GM10847 (cell line): ENCODE measurements around the gene TCF7L2.

Experiments
- POLR2A ChIP-seq: IDR thresholded peaks from 2 replicates; pipeline ENCODE4 v1.6.1; 2011; ENCODE audit not compliant: insufficient read length; ENCODE audit errors: extremely low read depth

TCF7L2 gene

DNA sequence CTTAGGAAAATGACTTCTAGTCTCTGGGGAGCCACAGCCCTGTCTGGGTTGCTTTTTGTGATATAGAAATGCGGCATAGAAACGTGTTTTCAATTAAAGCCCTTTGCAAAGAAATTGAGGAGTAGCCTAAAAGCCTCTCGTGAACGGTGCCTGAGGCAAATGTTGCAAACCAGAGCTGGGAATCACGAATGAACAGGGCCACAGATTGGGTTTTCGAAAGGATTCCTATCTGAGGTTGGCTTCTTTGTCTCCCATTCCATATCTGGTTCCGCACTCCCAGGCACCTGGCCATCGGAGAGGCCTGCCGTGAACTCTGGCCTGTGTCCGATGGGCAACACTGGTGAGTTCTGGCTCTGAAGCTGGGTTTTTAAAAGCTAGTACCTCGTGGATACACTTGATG, 221.6 kb downstream of the TCF7L2 start:
- TF ChIP-seq POLR2A: no peak

DNA sequence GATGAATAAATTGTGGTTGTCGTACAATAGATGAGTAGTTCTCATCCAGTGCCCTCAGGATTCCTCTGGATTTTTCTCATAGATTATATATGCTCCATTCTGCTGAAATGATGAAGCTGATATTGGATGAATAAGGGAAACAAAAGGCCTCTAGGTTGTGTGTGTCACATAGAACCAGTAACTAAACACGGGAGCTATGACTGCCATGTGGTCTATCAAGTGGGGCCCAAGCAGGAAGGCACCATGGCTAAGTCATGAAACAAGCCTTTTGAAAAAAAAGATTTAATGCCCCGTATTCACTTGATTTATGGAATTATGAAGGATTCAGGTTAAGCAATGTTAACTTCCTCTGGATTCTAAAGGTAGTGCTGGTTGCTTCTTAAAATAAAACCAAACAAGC, 225.1 kb downstream of the TCF7L2 start:
- no peak for TF ChIP-seq POLR2A

DNA sequence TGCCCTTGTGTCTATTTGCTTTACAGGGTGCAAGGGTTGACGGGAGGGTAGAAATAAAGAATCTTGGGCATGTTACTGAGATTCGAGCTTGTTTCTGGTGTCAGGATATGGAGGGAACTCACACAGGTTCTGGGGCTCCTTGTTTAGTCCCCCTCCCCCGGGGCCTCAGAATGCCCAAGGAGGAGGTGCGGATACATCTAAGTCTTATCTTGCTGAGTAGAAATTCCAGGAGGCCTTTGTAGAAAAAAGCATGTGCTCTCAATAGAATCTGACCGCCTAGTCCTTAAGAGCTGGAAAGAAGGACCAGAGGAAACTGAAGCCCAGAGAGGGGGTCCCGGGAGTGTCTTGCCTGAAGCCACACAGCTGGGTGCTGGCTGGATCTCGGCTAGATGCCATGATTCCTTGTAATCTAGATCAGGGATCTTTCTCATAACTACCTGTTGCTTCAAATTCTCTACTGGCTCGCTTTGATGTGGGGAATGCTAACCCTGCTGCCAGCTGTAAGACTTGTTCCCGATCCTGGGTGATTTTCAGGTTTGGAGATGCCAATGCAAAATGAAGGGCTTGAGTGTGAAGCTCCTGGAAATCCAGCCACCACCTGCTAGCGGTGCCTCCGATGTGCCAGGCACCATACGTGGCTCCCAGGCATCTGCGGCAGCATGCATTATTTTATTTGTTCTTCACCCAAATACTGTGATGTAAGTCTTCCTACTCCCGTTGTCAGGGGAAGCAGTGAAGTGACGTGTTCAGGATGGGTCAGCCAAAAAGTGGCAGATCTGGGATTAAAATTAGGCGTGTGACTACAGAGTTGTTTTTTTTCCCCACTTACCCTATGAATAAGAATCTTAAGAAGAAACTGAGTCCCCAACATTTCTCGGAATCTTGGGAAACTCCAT, 226.0 kb downstream of the TCF7L2 start:
- no peak for TF ChIP-seq POLR2A

DNA sequence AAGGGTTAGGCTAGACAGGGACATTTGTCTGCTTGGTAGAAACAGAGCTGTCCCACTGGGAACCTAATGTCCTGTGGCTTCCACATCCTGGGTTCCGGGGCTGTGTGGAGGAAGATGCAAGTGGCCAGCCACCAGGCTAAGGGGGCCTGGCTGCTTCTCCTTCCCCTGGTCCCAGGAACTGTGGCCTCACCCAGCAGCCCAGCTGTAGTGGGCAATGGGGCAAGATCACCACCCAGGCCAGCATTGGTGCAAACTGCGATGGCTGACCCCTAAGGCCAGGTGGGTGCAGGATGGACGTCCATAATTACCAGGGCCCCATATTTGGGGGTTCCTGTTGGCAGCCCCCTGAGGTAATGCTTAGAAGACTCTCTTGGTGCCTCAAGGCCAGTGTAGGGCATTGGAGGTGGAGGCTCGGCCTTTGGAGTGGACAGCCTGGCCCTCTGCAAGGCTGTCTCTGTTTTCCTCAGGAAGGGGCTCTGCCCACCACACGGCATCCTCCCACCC, 226.7 kb downstream of the TCF7L2 start:
- TF ChIP-seq POLR2A: no peak

DNA sequence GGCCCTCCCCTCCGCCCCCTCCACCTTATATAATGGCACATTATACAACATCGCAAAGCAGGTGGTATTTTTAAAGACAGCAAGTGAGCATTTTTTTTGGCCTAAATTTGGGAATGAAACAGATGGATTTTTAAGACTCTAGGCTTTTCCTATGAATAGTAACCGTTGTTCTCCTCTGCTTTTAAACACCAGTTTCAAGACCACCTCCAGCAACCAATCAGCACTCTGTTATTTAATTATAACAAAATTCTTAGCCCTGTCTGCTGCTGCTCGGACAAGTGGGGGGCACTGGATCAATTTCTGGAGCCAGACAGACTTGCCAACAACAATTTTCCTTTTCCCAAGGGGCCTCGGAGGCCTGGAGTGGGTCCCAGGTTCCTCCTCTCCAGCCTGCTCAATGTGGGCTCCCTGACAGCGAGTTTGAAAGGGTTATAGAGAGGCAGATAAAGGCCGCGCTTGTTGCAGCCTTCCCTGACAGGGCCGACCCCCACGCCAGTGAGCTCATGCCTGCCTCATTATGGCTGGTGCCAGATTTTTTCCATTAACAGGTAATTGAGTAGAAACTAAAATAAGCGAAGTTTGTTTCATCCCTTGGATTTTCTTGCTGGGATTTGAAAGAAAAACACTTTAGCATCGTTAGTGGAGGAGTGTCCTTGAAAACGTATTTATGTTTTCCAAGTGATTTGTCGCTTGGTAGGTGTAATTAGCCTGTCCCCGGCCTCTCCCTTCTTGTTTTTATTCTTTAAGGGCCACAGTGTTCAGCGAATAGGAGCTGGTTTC, 227.3 kb downstream of the TCF7L2 start:
- no peak for TF ChIP-seq POLR2A

DNA sequence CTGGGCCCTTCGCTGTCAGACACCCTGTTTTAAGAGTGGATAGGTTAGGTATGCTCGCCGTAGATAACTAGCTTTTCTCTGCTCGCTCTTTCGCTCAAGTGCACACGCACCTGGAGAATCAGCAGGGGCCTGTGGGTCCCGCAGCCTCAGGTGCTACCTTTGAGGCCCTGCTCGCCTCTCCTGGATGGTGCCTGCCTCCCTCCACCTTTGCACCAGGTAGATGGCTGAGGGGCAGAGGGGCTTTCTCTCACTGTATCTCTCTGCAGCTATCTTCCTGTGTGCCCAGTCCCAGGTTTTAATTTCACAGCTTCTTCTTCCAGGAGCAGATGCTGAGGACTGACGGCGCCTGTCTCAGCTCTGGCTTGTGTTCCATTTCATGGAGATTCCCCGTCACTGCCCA, 227.9 kb downstream of the TCF7L2 start:
- TF ChIP-seq POLR2A: no peak

DNA sequence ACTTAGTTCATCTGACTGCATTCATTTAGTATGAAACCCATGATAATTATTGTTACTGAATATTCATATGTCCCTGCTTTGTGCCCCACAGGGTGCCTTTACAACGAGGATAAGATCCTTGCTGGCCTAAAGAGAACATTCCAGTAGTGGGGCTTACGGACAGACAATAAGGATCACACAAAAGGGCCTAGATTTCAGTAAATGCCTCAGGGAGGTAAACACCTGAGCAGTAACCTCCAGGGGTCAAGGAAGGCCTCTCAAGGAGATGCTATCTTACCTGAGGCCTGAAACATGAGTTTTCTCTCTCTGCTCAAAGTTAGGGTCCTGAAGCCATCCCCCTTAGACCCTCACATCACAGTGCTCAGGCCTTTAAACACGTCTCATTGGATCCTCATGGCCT, 228.7 kb downstream of the TCF7L2 start:
- TF ChIP-seq POLR2A: no peak

DNA sequence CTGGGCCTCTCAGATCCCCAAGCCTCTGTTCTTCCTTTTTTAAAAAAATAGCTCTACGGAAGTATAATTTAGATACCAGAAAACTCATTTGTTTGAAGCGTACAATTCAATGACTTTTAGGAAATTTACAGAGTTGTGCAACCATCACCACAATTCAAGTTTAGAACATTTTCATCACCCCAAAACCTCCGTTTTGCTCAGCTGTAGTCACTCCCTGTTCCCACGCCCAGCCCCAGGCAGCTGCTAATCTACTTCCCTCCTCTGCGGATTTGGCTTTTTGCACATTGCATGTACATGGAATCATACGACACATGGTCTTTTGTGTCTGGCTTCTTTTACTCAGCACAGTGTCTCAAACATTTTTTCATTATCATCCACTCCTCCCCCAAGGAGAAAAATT, 229.2 kb downstream of the TCF7L2 start:
- TF ChIP-seq POLR2A: no peak

DNA sequence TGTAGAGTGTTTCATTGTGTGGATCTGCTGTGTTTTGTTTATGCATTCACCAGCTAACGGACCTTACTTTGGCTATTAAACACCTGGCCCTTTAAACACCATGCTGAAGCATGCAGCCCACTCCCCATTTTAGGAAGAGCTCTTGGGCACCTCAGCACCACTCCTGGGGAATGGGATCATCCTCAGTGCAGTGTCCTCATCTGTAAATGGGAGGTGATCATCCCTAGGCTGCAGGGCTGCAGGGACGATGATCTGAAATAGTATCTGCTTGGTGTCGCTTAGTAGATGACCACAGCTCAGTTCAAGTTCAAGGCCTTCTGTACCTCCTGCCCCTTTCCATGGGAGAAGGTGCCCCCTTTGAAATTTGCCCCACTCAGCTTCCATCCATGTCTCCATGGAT, 229.9 kb downstream of the TCF7L2 start:
- no peak for TF ChIP-seq POLR2A

DNA sequence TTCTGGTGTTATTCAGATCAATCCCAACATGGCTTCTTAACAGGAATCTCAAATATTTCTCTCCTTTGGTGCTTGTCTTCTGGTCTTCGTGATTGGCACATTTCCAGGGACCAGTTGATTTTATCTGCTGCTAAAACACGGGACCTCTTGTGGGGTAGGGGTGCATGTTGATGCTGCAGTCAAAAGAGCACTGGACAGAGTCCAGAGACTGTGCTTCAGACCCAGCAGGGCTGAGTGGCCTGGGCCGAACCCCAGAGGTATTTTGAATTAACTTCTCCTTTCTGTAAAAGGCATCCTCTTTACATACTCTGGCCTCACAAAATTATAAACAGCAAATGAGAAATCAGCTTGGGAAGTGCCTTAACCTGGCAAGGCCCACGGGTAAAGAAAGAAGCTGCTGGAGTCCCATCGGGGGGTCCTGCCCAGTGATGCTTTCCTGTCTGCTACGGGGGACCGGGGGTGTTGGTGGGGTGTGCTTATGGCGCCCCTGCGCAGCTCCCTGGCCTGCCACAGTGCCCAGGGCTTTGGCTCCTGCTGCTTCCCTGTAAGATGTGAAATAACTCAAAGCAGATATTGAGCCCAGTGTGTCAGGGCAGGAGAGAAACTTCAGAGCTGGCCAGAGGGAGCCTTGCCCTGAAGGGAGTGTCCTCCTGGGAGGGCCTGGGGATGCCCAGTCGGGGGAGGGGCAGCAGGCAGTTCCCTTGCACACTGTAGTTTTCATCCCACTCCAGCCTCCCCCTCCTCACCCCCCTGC, 230.5 kb downstream of the TCF7L2 start:
- TF ChIP-seq POLR2A: no peak

DNA sequence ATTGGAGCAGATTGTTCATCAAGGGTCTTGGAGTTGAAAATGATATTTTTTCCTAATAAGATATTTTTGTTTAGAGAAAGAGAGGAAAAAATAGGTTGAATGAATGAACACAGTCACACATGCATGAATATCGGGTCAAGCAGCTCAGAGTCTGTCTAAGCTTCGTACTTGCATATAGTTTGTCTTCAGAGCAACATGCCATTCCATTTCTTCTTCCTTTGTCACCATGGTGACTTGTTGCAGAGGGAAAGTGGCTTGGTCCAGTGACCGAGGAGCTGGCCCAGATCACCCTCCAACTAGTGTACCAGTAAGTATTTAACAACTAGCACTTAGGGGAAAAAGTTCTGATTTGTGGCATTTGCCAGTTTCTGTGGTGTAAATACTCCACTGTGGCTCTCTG, 232.1 kb downstream of the TCF7L2 start:
- no peak for TF ChIP-seq POLR2A

DNA sequence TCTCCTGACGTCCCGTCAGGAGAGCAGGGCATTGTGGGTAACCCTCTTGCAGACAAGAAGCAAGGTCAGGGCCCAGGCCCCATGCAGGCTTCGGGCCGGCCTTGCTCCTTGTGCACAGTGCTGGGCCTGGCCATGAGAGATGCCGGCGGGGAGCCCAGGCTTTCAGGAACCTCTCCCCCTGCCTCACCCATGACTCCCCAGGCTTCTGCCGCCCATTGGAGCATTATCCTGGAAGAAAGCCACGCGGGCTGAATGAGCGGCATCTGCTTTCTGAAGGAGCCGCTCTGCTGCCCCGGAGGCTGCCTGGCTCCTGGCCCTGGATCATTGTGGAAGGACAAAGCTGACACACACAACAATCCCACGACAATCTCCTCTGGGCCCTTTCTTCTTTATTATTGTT, 233.5 kb downstream of the TCF7L2 start:
- TF ChIP-seq POLR2A: no peak

DNA sequence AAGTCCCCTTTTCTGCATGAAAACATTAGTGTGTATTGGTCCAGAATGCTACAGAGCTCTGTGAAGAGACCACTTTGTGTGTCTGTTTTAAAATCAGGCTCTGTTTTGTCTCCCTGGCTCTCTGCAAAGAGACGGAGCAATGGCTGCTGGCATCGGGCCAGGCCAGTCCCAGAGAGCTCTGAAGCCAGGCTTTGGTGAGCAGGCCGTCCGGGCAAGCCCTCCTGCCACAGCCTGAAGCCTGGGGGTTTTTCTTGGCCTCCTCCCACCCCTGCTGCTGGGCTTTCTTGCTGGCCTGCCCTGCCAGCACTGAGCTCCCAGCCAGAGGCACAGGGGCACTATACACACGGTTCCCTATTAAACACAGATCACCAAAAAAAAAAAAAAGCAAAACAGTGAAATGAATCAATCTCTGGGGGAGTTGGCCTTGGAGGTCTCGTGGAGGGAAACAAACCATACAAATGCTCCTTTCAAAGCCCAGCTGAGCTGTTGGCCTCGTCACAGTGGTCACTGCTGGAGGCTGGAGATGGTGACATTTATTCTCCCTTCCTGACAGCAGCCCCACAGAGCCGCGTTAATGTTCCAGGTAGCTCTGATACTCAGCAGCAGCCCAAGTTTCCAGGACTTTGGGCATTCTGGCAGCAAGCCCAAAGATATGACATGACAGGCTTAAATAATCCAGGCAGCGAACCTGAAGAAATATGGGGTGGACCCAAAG, 237.2 kb downstream of the TCF7L2 start:
- no peak for TF ChIP-seq POLR2A

DNA sequence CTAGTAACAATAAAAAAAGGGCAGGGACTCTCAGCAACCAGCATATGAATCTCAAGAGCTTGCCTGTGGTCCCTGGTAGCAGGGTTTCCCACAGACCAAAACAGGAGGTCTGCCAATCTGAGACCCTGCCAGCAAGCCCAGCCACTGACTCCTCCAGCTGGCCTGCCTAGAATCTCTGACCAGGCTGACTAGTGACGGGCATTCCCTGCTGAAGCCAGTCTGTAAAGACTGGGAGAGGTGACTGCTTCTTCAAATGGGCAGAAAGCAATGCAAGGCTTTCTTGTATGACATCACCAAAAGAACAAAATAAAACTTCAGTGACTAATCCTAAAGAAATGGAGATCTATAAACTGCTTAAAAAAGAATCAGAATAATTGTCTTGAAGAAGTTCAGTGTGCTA, 249.4 kb downstream of the TCF7L2 start:
- no peak for TF ChIP-seq POLR2A

DNA sequence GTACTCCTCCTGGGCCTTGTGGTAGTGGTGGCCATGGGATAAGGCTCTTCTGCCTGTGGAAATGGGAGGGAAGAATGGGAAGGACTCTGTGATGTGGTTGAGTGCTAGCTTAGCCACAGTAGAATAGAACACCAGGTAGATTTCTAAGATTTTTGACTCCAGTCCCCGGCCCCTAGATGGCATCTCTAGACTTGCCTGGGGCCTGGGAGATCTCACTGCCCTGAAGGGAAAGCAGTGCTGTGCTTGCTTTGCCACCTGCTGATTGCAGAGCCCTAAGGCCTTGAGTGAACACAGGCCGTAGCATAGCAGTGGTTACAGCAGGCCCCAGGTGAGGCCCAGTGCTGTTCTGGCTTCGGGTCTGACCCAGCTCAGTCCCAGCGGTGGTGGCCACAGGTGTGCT, 252.0 kb downstream of the TCF7L2 start:
- no peak for TF ChIP-seq POLR2A

DNA sequence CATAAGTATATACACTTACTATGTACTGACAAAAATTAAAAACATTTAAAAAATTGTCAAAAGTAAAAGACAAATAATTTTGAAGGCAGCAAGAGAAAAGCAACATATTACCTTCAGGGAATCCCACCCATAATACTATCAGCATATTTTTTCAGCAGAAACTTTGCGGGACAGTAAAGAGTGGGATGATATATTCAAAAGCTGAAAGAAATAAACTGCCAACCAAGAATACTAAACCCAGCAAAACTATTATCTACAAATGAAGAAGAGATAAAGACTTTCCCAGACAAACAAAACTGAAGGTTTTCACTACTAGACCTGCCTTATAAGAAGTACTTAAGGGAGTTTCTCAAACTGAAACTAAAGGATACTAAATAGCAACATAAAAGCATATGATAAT, 257.9 kb downstream of the TCF7L2 start:
- TF ChIP-seq POLR2A: no peak
